GM21447 (cell line): ENCODE measurements around the gene TMEM235.

ENCODE experiments used
- ATAC-seq: cut with Tn5 transposase; IDR thresholded peaks from one replicate; pipeline ENCODE4 v1.9.1; 2021; ENCODE audit not compliant: unreplicated experiment

Gene TMEM235

GRCh38 chr17:78253946-78254672, 22.7 kb downstream of the TMEM235 start:
- ATAC-seq, result no peak

GRCh38 chr17:78255029-78255656, 23.7 kb downstream of the TMEM235 start:
- ATAC-seq, result no peak

- no peak for ATAC-seq
Measured at GRCh38 chr17:78255953-78256706, 24.7 kb downstream of the TMEM235 start.

- ATAC-seq, result no peak
Measured at GRCh38 chr17:78256707-78257591, 25.5 kb downstream of the TMEM235 start.

GRCh38 chr17:78257810-78258322, 26.4 kb downstream of the TMEM235 start:
- ATAC-seq, result no peak

- ATAC-seq, result no peak
Measured at GRCh38 chr17:78258323-78259191, 27.1 kb downstream of the TMEM235 start.

- no peak for ATAC-seq
Measured at GRCh38 chr17:78259192-78259554, 27.7 kb downstream of the TMEM235 start.

GRCh38 chr17:78263063-78263735, 31.8 kb downstream of the TMEM235 start:
- no peak for ATAC-seq

- ATAC-seq, result no peak
Measured at GRCh38 chr17:78263736-78264340, 32.4 kb downstream of the TMEM235 start.

GRCh38 chr17:78264590-78264989, 33.2 kb downstream of the TMEM235 start:
- ATAC-seq, result no peak

GRCh38 chr17:78265121-78265520, 33.7 kb downstream of the TMEM235 start:
- no peak for ATAC-seq

GRCh38 chr17:78266231-78266631, 34.8 kb downstream of the TMEM235 start:
- ATAC-seq, result no peak

- ATAC-seq, result no peak
Measured at GRCh38 chr17:78266771-78267170, 35.3 kb downstream of the TMEM235 start.

- no peak for ATAC-seq
Measured at GRCh38 chr17:78267253-78268073, 36.0 kb downstream of the TMEM235 start.

- no peak for ATAC-seq
Measured at GRCh38 chr17:78268191-78268874, 36.9 kb downstream of the TMEM235 start.

- no peak for ATAC-seq
Measured at GRCh38 chr17:78268951-78269905, 37.8 kb downstream of the TMEM235 start.
